Esophagus squamous epithelium (tissue), 5 donors: Measurements from ENCODE around the gene PSMD13. TPM values are rescaled to one million over a fixed set of nuclear protein-coding genes. Genes with fewer than 3 reads are reported as not detected.

Experiments used
- DNase-seq: peaks from one replicate; lab custom pipeline; 2025; lab: John Stamatoyannopoulos, UW
- H3K27ac ChIP-seq, 4 donors: fragments of 200-600 bp; sonication (generic); one replicate each; pipeline ENCODE4 v1.5.1; 2016 to 2019; ENCODE audit warnings: mild to moderate bottlenecking in 1 of 4
- H3K27me3 ChIP-seq, 4 donors: fragments of 200-600 bp; sonication (generic); 1 replicate in 3 of 4; 2 replicates in 1 of 4; pipeline versions ENCODE4 v1.5.1 to v1.6.0; 2017 to 2021; ENCODE audit warnings: antibody characterized with exemption in 1 of 4
- H3K36me3 ChIP-seq, 3 donors: fragments of 200-600 bp; sonication (generic); one replicate each; pipeline ENCODE4 v1.5.1; 2016 to 2019
- H3K4me1 ChIP-seq, 3 donors: fragments of 200-600 bp; sonication (generic); one replicate each; pipeline ENCODE4 v1.5.1; 2017 to 2019
- H3K4me3 ChIP-seq, 4 donors: fragments of 200-600 bp; sonication (generic); 1 replicate in 3 of 4; 2 replicates in 1 of 4; pipeline ENCODE4 v1.5.1; 2016 to 2019; ENCODE audit warnings: mild to moderate bottlenecking in 2 of 4, moderate library complexity in 1 of 4
- H3K9me3 ChIP-seq, 3 donors: fragments of 200-600 bp; sonication (generic); one replicate each; pipeline ENCODE4 v1.5.1; 2016 to 2019
- CTCF ChIP-seq, 6 experiments: fragments of 450-650 bp in 4 of 6; fragments of 200-600 bp in 2 of 6; sonication (generic) in 2 of 6; IDR thresholded peaks; one replicate each; pipeline ENCODE4 v1.5.1; 2016 to 2019; ENCODE audit warnings: antibody characterized with exemption in 6 of 6, mild to moderate bottlenecking in 4 of 6, moderate library complexity in 4 of 6
- POLR2A ChIP-seq, 4 donors: fragments of 450-650 bp; IDR thresholded peaks; one replicate each; pipeline ENCODE4 v1.6.1; 2017; ENCODE audit warnings: antibody characterized with exemption in 4 of 4, mild to moderate bottlenecking in 4 of 4, moderate library complexity in 3 of 4
- WGBS, 2 donors: methylation state at CpG; one replicate each; pipeline ENCODE4 v1.1.5; 2018; 5-methylcytosine and 5-hydroxymethylcytosine counted together
- intact Hi-C: fragments of 100-400 bp; cut with DNase I; formaldehyde crosslinking; loops from one replicate; pipeline ENCODE4 v1.15.0; 2022
- total RNA-seq, 4 donors: library from RNA; depleted of rRNA; stranded (reverse); fragments of >200 nt; gene quantifications; one replicate each; pipeline ENCODE4 v1.1.0, GENCODE V29; 2016
- donor health status: DM: yes; HTN: yes; CAD: no.

Gene PSMD13
- total RNA-seq, 4 donors from 2014 or later: 46.4 to 116 (median 105) TPM

- Histone ChIP-seq H3K4me3 (peak overlapping the region; percentile 3 to 59 (median 26)), H3K36me3 (no peaks in the 10 kb centered on the region), H3K27me3 (peaks cover 19 to 88% (median 37%) of the 10 kb centered on the region in 4 donors), H3K27ac (no peak overlapping the region), H3K9me3 (no peaks in the 10 kb centered on the region), H3K4me1 (peaks cover 8 to 34% (median 32%) of the 10 kb centered on the region in 3 donors)
- WGBS, 2 donors: no CpG with 5 or more reads among the region's 85 CpGs
- no peak for DNase-seq
- intact Hi-C loops: no loop called here
- TF ChIP-seq POLR2A (IDR thresholded peaks at IDR 0.05) (no peak), CTCF (IDR thresholded peaks at IDR 0.05) (no peak)
Measured at GRCh38 chr11:279966-280705, 43.4 kb downstream of the PSMD13 start.

GRCh38 chr11:280706-281485, 44.1 kb downstream of the PSMD13 start:
- no peak for DNase-seq
- TF ChIP-seq CTCF (IDR thresholded peaks at IDR 0.05) (no peak), POLR2A (IDR thresholded peaks at IDR 0.05) (peak in 1 of 4 donors; percentile 6)
- H3K9me3 ChIP-seq: no peaks in the 10 kb centered on the region
- H3K4me1 ChIP-seq: peaks cover 8 to 34% (median 32%) of the 10 kb centered on the region in 3 donors
- H3K27me3 ChIP-seq: peaks cover 19 to 95% (median 37%) of the 10 kb centered on the region in 4 donors
- H3K27ac ChIP-seq: no peak overlapping the region
- intact Hi-C loops: no loop called here
- WGBS, 2 donors: 15 to 22% methylated on average over 9 to 18 of the region's 79 CpGs
- H3K36me3 ChIP-seq: no peaks in the 10 kb centered on the region
- H3K4me3 ChIP-seq: peak overlapping the region in 2 of 4 donors; percentile 41 to 59

- Histone ChIP-seq H3K27me3 (peaks cover 19 to 99% (median 37%) of the 10 kb centered on the region in 4 donors), H3K4me3 (peak overlapping the region in 2 of 4 donors; percentile 41 to 59), H3K36me3 (no peaks in the 10 kb centered on the region), H3K9me3 (no peaks in the 10 kb centered on the region), H3K27ac (no peak overlapping the region), H3K4me1 (peaks cover 8 to 34% (median 32%) of the 10 kb centered on the region in 3 donors)
- WGBS, 2 donors: 30 to 44% methylated on average over 20 to 24 of the region's 26 CpGs
- no peak for DNase-seq
- intact Hi-C loops: no loop called here
- TF ChIP-seq CTCF (IDR thresholded peaks at IDR 0.05) (no peak), POLR2A (IDR thresholded peaks at IDR 0.05) (no peak)
Measured at GRCh38 chr11:281486-282161, 44.8 kb downstream of the PSMD13 start.

- TF ChIP-seq POLR2A (IDR thresholded peaks at IDR 0.05): no peak
- TF ChIP-seq CTCF (IDR thresholded peaks at IDR 0.05): no peak
- H3K4me3 ChIP-seq: no peak overlapping the region
- H3K4me1 ChIP-seq: peaks cover 8 to 34% (median 32%) of the 10 kb centered on the region in 3 donors
- intact Hi-C loops: no loop called here
- no peak for DNase-seq
- WGBS, 2 donors: 55 to 61% methylated on average over 2 of the region's 4 CpGs
- no peaks in the 10 kb centered on the region for H3K9me3 ChIP-seq
- no peaks in the 10 kb centered on the region for H3K36me3 ChIP-seq
- H3K27me3 ChIP-seq: peaks cover 19 to 99% (median 37%) of the 10 kb centered on the region in 4 donors
- no peak overlapping the region for H3K27ac ChIP-seq
Measured at GRCh38 chr11:282171-282570, 45.4 kb downstream of the PSMD13 start.
